NOMO-1 (cell line): Measurements from ENCODE around the gene TOX2.

ENCODE experiments used
- DNase-seq, 2 experiments: peaks; one replicate each; lab custom pipeline; 2025; ENCODE audit not compliant: unreplicated experiment in 2 of 2; lab: John Stamatoyannopoulos, UW

Gene TOX2

DNA sequence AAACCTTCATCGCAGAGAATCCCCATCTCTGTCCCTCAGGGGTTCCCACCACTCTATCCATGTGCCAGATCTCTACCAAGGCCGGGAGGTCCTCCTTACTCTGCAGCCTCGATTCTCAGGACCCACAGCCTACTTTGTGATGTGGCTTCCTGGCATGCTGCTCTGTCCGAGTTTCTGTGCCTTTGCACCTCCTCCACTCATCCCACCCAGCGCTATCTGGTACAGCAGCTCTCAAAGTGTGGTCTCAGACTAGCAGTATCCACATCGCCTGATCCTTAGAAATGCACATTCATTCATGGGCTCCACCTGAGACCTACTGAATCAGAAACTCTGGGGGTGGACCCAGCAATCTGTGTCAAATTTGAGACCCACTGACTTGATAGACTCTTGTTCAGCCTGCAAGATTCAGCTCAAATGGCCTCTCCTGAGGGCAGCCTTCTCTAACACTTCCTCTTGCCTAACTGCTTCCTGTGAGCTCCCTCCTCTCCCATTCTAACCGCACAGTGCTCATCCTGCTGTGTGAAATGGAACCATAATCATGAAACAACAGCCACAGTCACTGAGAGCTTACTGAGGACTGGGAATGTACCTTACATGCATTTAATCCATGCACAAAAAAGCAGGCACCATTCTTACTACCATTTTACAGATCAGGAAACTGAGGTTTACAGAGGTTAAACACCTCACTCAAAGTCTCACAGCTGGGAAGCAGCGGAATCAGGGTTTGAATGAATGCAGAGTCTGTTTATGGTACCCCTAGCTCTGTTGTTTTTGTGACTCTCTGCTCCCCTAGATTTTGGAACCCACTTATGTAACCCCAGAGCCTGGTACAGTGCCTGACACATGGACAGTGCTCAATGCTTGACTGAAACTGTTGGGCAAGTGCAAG lies 202.9 kb downstream of the TOX2 start:
- DNase-seq: no peak

- DNase-seq: no peak
Measured at GRCh38 chr20:44118185-44119033, 203.8 kb downstream of the TOX2 start.
